C4-2B (cell line): Measurements from ENCODE around the gene ASCL1.

ENCODE experiments used
- CTCF ChIP-seq: fragments of 450-650 bp; conservative IDR thresholded peaks from 2 replicates; pipeline ENCODE4 v1.5.1; 2017; ENCODE audit warnings: mild to moderate bottlenecking
- ZFX ChIP-seq: fragments of 450-650 bp; IDR thresholded peaks from 2 replicates; pipeline ENCODE4 v1.6.1; 2017

GRCh38 chr12:102916252-102917025 lies 41.0 kb upstream of the ASCL1 start:
- TF ChIP-seq CTCF, result no peak
- TF ChIP-seq ZFX, result no peak
